Measurements from ENCODE around the gene GOPC. TPM values are rescaled to one million over a fixed set of nuclear protein-coding genes. Genes with fewer than 3 reads are reported as not detected.

The GOPC gene
- total and polyA plus RNA-seq, 2 of the 8 experiments (the other 6 are each of a cell fraction or from before 2014, with no cell fraction given) = 5.3 to 19.4 TPM

GRCh38 chr6:117536317-117536716, 66.0 kb downstream of the GOPC start (continued):
- TF ChIP-seq CHD1 (IDR thresholded peaks at IDR 0.05; ENCODE audit: low read depth, low read length) = no peak
- TF ChIP-seq GTF2F1 (IDR thresholded peaks at IDR 0.05; ENCODE audit: borderline replicate concordance, low read depth, low read length) = no peak
- TF ChIP-seq KDM4A (IDR thresholded peaks at IDR 0.05; ENCODE audit: low read depth, low read length, severe bottlenecking) = no peak
- TF ChIP-seq KDM5A (IDR thresholded peaks at IDR 0.05; ENCODE audit: low read length) = no peak
- no peak for TF ChIP-seq CTCF (IDR thresholded peaks at IDR 0.05; ENCODE audit: control extremely low read depth in 1 of 3, insufficient read depth in 1 of 3, low read depth in 1 of 3, low read length in 3 of 3)
- no peak for TF ChIP-seq SP4 (IDR thresholded peaks at IDR 0.05; ENCODE audit: low read length)
